CD14-positive monocyte (primary cell): Measurements from ENCODE around the gene PRR36. TPM values are rescaled to one million over a fixed set of nuclear protein-coding genes. Genes with fewer than 3 reads are reported as not detected.

ENCODE experiments used
- DNase-seq, 3 donors: peaks; one replicate each; pipeline ENCODE4 v3.0.0-alpha.2; 2011 to 2022
- H2AFZ ChIP-seq: 2 replicates; pipeline ENCODE4 v1.6.0; 2012; ENCODE audit warnings: mild to moderate bottlenecking, low read depth, low read length, inconsistent platforms; ENCODE audit not compliant: insufficient read depth, poor library complexity, severe bottlenecking
- H3K27ac ChIP-seq, 2 donors: 1 replicate in 1 of 2; 2 replicates in 1 of 2; pipeline ENCODE4 v1.5.1; 2012 to 2013; ENCODE audit warnings: low read length in 2 of 2, control low read depth in 1 of 2, inconsistent platforms in 1 of 2, low read depth in 1 of 2, mild to moderate bottlenecking in 1 of 2
- H3K27me3 ChIP-seq, 2 donors: one replicate each; pipeline versions ENCODE4 v1.6.0 to v1.6.1; 2011 to 2013; ENCODE audit warnings: low read length in 2 of 2; ENCODE audit not compliant: control insufficient read depth in 2 of 2, insufficient read depth in 2 of 2
- H3K36me3 ChIP-seq, 2 donors: replicated peaks in 1 of 2; 1 replicate in 1 of 2; 2 replicates in 1 of 2; pipeline versions ENCODE4 v1.5.1 to v1.6.1; 2012 to 2013; ENCODE audit warnings: low read length in 2 of 2, control low read depth in 1 of 2, inconsistent platforms in 1 of 2, mild to moderate bottlenecking in 1 of 2; ENCODE audit not compliant: insufficient read depth in 2 of 2, control insufficient read depth in 1 of 2
- H3K4me1 ChIP-seq, 2 donors: 1 replicate in 1 of 2; 2 replicates in 1 of 2; pipeline versions ENCODE4 v1.5.1 to v1.6.1; 2012 to 2013; ENCODE audit warnings: low read length in 2 of 2, control low read depth in 1 of 2, inconsistent platforms in 1 of 2, mild to moderate bottlenecking in 1 of 2, moderate library complexity in 1 of 2; ENCODE audit not compliant: insufficient read depth in 2 of 2, control insufficient read depth in 1 of 2
- H3K4me2 ChIP-seq: replicated peaks from 2 replicates; pipeline ENCODE3; 2012; ENCODE audit warnings: low read length, moderate library complexity, mild to moderate bottlenecking; ENCODE audit not compliant: poor library complexity, severe bottlenecking; ENCODE audit errors: extremely low read depth
- H3K4me3 ChIP-seq, 3 experiments: fragments of 200-600 bp in 1 of 3; sonication (generic) in 1 of 3; replicated peaks in 1 of 3; 1 replicate in 2 of 3; 2 replicates in 1 of 3; pipeline ENCODE4 v1.5.1; 2011 to 2013; ENCODE audit warnings: low read length in 3 of 3, mild to moderate bottlenecking in 3 of 3, control low read depth in 2 of 3, low read depth in 2 of 3, inconsistent platforms in 1 of 3, moderate library complexity in 1 of 3
- H3K79me2 ChIP-seq: 2 replicates; pipeline ENCODE4 v1.6.0; 2012; ENCODE audit warnings: mild to moderate bottlenecking, control low read depth, inconsistent platforms, low read length, moderate library complexity; ENCODE audit not compliant: insufficient read depth
- H3K9ac ChIP-seq: 2 replicates; pipeline ENCODE4 v1.6.0; 2017; ENCODE audit warnings: low read length, mild to moderate bottlenecking; ENCODE audit not compliant: insufficient read depth, poor library complexity, severe bottlenecking
- H3K9me3 ChIP-seq, 2 donors: replicated peaks in 1 of 2; 1 replicate in 1 of 2; 2 replicates in 1 of 2; pipeline versions ENCODE4 v1.5.1 to v1.6.1; 2012 to 2013; ENCODE audit warnings: low read length in 2 of 2, control low read depth in 1 of 2; ENCODE audit not compliant: control insufficient read depth in 1 of 2, insufficient read depth in 1 of 2
- H4K20me1 ChIP-seq: 2 replicates; pipeline ENCODE4 v1.6.0; 2012; ENCODE audit warnings: mild to moderate bottlenecking, low read length, control low read depth, moderate library complexity; ENCODE audit not compliant: insufficient read depth
- H3K27ac Mint-ChIP-seq, 7 donors: one replicate each; pipeline ENCODE4 v1.8.0; 2020; ENCODE audit warnings: mild to moderate bottlenecking in 7 of 7, mixed read lengths in 7 of 7, moderate library complexity in 6 of 7, inconsistent platforms in 2 of 7
- H3K27me3 Mint-ChIP-seq, 3 donors: one replicate each; pipeline ENCODE4 v1.8.0; 2021 to 2022; ENCODE audit warnings: low read depth in 3 of 3, mild to moderate bottlenecking in 3 of 3, mixed read lengths in 3 of 3, moderate library complexity in 3 of 3, inconsistent platforms in 1 of 3
- H3K36me3 Mint-ChIP-seq, 2 donors: one replicate each; pipeline ENCODE4 v1.8.0; 2020; ENCODE audit warnings: mixed read lengths in 2 of 2, inconsistent platforms in 1 of 2, mild to moderate bottlenecking in 1 of 2
- H3K4me1 Mint-ChIP-seq: one replicate; pipeline ENCODE4 v1.8.0; 2020; ENCODE audit warnings: mild to moderate bottlenecking, mixed read lengths
- H3K4me3 Mint-ChIP-seq, 2 donors: one replicate each; pipeline ENCODE4 v1.8.0; 2020; ENCODE audit warnings: mild to moderate bottlenecking in 2 of 2, mixed read lengths in 2 of 2, moderate library complexity in 1 of 2
- H3K9me3 Mint-ChIP-seq, 7 donors: one replicate each; pipeline ENCODE4 v1.8.0; 2020 to 2022; ENCODE audit warnings: mixed read lengths in 7 of 7, mild to moderate bottlenecking in 6 of 7, moderate library complexity in 6 of 7, inconsistent platforms in 2 of 7
- CTCF ChIP-seq: fragments of 200-600 bp; IDR thresholded peaks from one replicate; pipeline ENCODE4 v1.8.0; 2022; ENCODE audit warnings: antibody characterized with exemption, mild to moderate bottlenecking
- WGBS: methylation state at CpG from one replicate; pipeline ENCODE4 v1.1.5; 2013; ENCODE audit warnings: missing lambda C conversion rate; ENCODE audit not compliant: insufficient coverage; 5-methylcytosine and 5-hydroxymethylcytosine counted together
- intact Hi-C, 2 donors: fragments of 100-400 bp; cut with micrococcal nuclease; formaldehyde crosslinking; loops; one replicate each; pipeline versions ENCODE4 v1.15.0 to v1.15.1; 2023
- polyA plus RNA-seq, 3 donors: library from polyadenylated mRNA; depleted of rRNA in 1 of 3; unstranded in 2 of 3; stranded (reverse) in 1 of 3; fragments of 300-500 nt in 2 of 3; fragments of >200 nt in 1 of 3; fragmentation: Illumina TruSeq in 2 of 3; gene quantifications; 1 replicate in 2 of 3; 2 replicates in 1 of 3; pipeline ENCODE4 v1.2.3, GENCODE V29; 2012 to 2021

PRR36 gene
- polyA plus RNA-seq, 3 donors: not detected

- Mint-ChIP-seq H3K9me3 (peaks cover 0 to 9% (median 5%) of the 10 kb centered on the region in 7 donors), H3K27me3 (peaks cover 20 to 30% (median 25%) of the 10 kb centered on the region in 3 donors), H3K4me3 (no peak overlapping the region), H3K27ac (peak overlapping the region in 1 of 7 donors; percentile 77), H3K36me3 (peaks cover 29 to 49% of the 10 kb centered on the region in 2 donors), H3K4me1 (peaks cover 10% of the 10 kb centered on the region)
- Histone ChIP-seq H2AFZ (no peak overlapping the region), H3K9ac (no peak overlapping the region), H3K27ac (no peak overlapping the region), H4K20me1 (peaks cover 70% of the 10 kb centered on the region), H3K4me3 (no peak overlapping the region), H3K79me2 (peaks cover 13% of the 10 kb centered on the region), H3K4me1 (peaks cover 8 to 13% of the 10 kb centered on the region in 2 donors), H3K9me3 (peaks cover 0 to 11% of the 10 kb centered on the region in 2 donors), H3K4me2 (no peak overlapping the region), H3K27me3 (peaks cover 9 to 22% of the 10 kb centered on the region in 2 donors), H3K36me3 (peaks cover 36 to 48% of the 10 kb centered on the region in 2 donors)
- WGBS: 94% methylated on average over 17 of the region's 18 CpGs
- intact Hi-C loops: no loop called here
- no peak for TF ChIP-seq CTCF
- DNase-seq: no peak
Observed at GRCh38 chr19:7911508-7912143, 37.4 kb upstream of the PRR36 start.

- peaks cover 0 to 2% of the 10 kb centered on the region in 2 donors for H3K4me1 ChIP-seq
- peaks cover 5 to 12% of the 10 kb centered on the region in 2 donors for H3K27me3 ChIP-seq
- peaks cover 24% of the 10 kb centered on the region for H3K79me2 ChIP-seq
- Mint-ChIP-seq H3K27me3 (peaks cover 14 to 20% (median 16%) of the 10 kb centered on the region in 3 donors), H3K36me3 (peaks cover 32 to 60% of the 10 kb centered on the region in 2 donors), H3K4me3 (no peak overlapping the region), H3K27ac (no peak overlapping the region), H3K9me3 (peaks cover 0 to 7% (median 3%) of the 10 kb centered on the region in 7 donors), H3K4me1 (peaks cover 7% of the 10 kb centered on the region)
- no peak overlapping the region for H2AFZ ChIP-seq
- WGBS: 95% methylated on average over 47 of the region's 54 CpGs
- no peak for TF ChIP-seq CTCF
- intact Hi-C loops: no loop called here
- peaks cover 81% of the 10 kb centered on the region for H4K20me1 ChIP-seq
- no peak overlapping the region for H3K4me2 ChIP-seq
- no peak overlapping the region for H3K9ac ChIP-seq
- H3K4me3 ChIP-seq: no peak overlapping the region
- DNase-seq: no peak
- H3K27ac ChIP-seq: no peak overlapping the region
- peaks cover 0 to 8% of the 10 kb centered on the region in 2 donors for H3K9me3 ChIP-seq
- H3K36me3 ChIP-seq: peaks cover 45 to 54% of the 10 kb centered on the region in 2 donors
Observed at GRCh38 chr19:7910321-7911161, 36.4 kb upstream of the PRR36 start.
